HCT116 (cell line): ENCODE measurements around the gene NRAP. TPM values are rescaled to one million over a fixed set of nuclear protein-coding genes. Genes with fewer than 3 reads are reported as not detected.

Source experiments
- ATAC-seq: fragments of 200-7000 bp; cut with Tn5 transposase; 2 replicates; pipeline ENCODE4 v1.9.1; 2020; ENCODE audit warnings: mild to moderate bottlenecking, moderate library complexity
- BruUV-seq: library from RNA; stranded (reverse); fragments of 400-500 nt; replicated peaks from 2 replicates; lab custom pipeline; 2021; lab: Mats Ljungman, UMichigan
- CTCF ChIA-PET: fragments of 300-600 bp; sonication (Branson Sonifier 250); formaldehyde crosslinking; loops from one replicate; lab custom pipeline; 2021; ENCODE audit warnings: antibody characterized with exemption; lab: Charles Lee
- POLR2A ChIA-PET: fragments of 300-600, 350-600 bp; sonication (Branson Sonifier 250); formaldehyde crosslinking; loops from one replicate; lab custom pipeline; 2021; ENCODE audit warnings: antibody characterized with exemption; lab: Charles Lee
- RAD21 ChIA-PET, 2 experiments: fragments of 300-600 bp; sonication (Branson Sonifier 250); formaldehyde crosslinking; loops; one replicate each; lab custom pipeline; 2023; ENCODE audit warnings: low total read pairs in 2 of 2; ENCODE audit not compliant: uncharacterized antibody in 2 of 2, unreplicated experiment in 2 of 2, low non-redundant PET in 1 of 2; lab: Charles Lee
- DNase-seq: peaks from one replicate; pipeline ENCODE4 v3.0.0-alpha.2; 2010; ENCODE audit warnings: low read depth, low spot score
- H2AFZ ChIP-seq: fragments of 200-600 bp; shearing (Covaris generic), sonication (generic); 2 replicates; pipeline ENCODE4 v1.6.1; 2017; ENCODE audit warnings: low read depth, mixed run types, mixed read lengths, antibody characterized with exemption, low read length; ENCODE audit not compliant: poor library complexity, severe bottlenecking
- H3K27ac ChIP-seq: 2 replicates; pipeline ENCODE4 v1.5.1; 2012; ENCODE audit warnings: low read depth, low read length
- H3K27me3 ChIP-seq: fragments of 200-600 bp; sonication (generic); 2 replicates; pipeline ENCODE4 v1.6.1; 2016; ENCODE audit warnings: mixed run types, low read length, mixed read lengths; ENCODE audit not compliant: insufficient read depth
- H3K36me3 ChIP-seq, 2 experiments: fragments of 200-500 bp in 1 of 2; fragments of 200-600 bp in 1 of 2; sonication (Bioruptor generic) in 1 of 2; sonication (generic) in 1 of 2; 2 replicates each; pipeline versions ENCODE4 v1.5.1 to v1.6.1; 2014 to 2016; ENCODE audit warnings: low read length in 2 of 2, inconsistent platforms in 1 of 2, mixed read lengths in 1 of 2, mixed run types in 1 of 2; ENCODE audit not compliant: insufficient read depth in 2 of 2, control insufficient read depth in 1 of 2
- H3K4me1 ChIP-seq, 2 experiments: fragments of 200-600 bp in 1 of 2; sonication (generic) in 1 of 2; 2 replicates each; pipeline versions ENCODE4 v1.5.1 to v1.6.1; 2012 to 2017; ENCODE audit warnings: low read length in 2 of 2, inconsistent platforms in 1 of 2, mild to moderate bottlenecking in 1 of 2, mixed read lengths in 1 of 2, mixed run types in 1 of 2, moderate library complexity in 1 of 2; ENCODE audit not compliant: insufficient read depth in 2 of 2, control insufficient read depth in 1 of 2
- H3K4me2 ChIP-seq: fragments of 200-600 bp; sonication (generic); 2 replicates; pipeline ENCODE4 v1.6.1; 2017; ENCODE audit warnings: mixed run types, low read length, mixed read lengths
- H3K4me3 ChIP-seq, 2 experiments: fragments of 200-600 bp in 1 of 2; sonication (generic) in 1 of 2; replicated peaks in 1 of 2; 2 replicates each; pipeline ENCODE4 v1.5.1; 2011 to 2016; ENCODE audit warnings: low read length in 2 of 2, control low read depth in 1 of 2, low read depth in 1 of 2, mild to moderate bottlenecking in 1 of 2, mixed read lengths in 1 of 2, mixed run types in 1 of 2
- H3K79me2 ChIP-seq: fragments of 200-600 bp; sonication (generic); 2 replicates; pipeline ENCODE4 v1.6.1; 2017; ENCODE audit warnings: mild to moderate bottlenecking, mixed run types, low read length, moderate library complexity, mixed read lengths; ENCODE audit not compliant: insufficient read depth
- H3K9ac ChIP-seq: fragments of 200-600 bp; sonication (generic); 2 replicates; pipeline ENCODE4 v1.6.1; 2016; ENCODE audit warnings: low read length, mixed read lengths
- H3K9me2 ChIP-seq: fragments of 200-600 bp; sonication (generic), shearing (Covaris generic); 2 replicates; pipeline ENCODE4 v1.6.1; 2017; ENCODE audit warnings: mixed run types, mild to moderate bottlenecking, moderate library complexity; ENCODE audit not compliant: insufficient read depth
- H3K9me3 ChIP-seq, 2 experiments: fragments of 200-500 bp in 1 of 2; fragments of 200-600 bp in 1 of 2; sonication (Bioruptor generic) in 1 of 2; sonication (generic) in 1 of 2; 2 replicates each; pipeline ENCODE4 v1.6.1; 2014 to 2017; ENCODE audit warnings: low read length in 2 of 2, mixed read lengths in 2 of 2, inconsistent platforms in 1 of 2, low read depth in 1 of 2, mild to moderate bottlenecking in 1 of 2, mixed run types in 1 of 2, moderate library complexity in 1 of 2; ENCODE audit not compliant: control insufficient read depth in 1 of 2, insufficient read depth in 1 of 2
- H4K20me1 ChIP-seq: fragments of 200-600 bp; sonication (generic), shearing (Covaris generic); 2 replicates; pipeline ENCODE4 v1.6.1; 2017; ENCODE audit warnings: mixed run types, mild to moderate bottlenecking, moderate library complexity; ENCODE audit not compliant: insufficient read depth
- ATF3 ChIP-seq: IDR thresholded peaks from 2 replicates; pipeline ENCODE4 v1.6.1; 2012
- CBX3 ChIP-seq: IDR thresholded peaks from 2 replicates; pipeline ENCODE4 v1.6.1; 2012; ENCODE audit warnings: low read depth
- EZH2 ChIP-seq: fragments of 200-600 bp; sonication (generic); IDR thresholded peaks from 2 replicates; pipeline ENCODE4 v1.6.1; 2017; ENCODE audit warnings: antibody characterized with exemption, mixed run types
- EZH2phosphoT487 ChIP-seq: fragments of 200-600 bp; IDR thresholded peaks from 2 replicates; pipeline ENCODE4 v1.6.1; 2018; ENCODE audit warnings: antibody characterized with exemption, borderline replicate concordance
- JUND ChIP-seq: IDR thresholded peaks from 2 replicates; pipeline ENCODE4 v1.6.1; 2012
- MAX ChIP-seq: IDR thresholded peaks from 2 replicates; pipeline ENCODE4 v1.6.1; 2012
- POLR2A ChIP-seq: IDR thresholded peaks from 2 replicates; pipeline ENCODE4 v1.7.0; 2011; ENCODE audit warnings: borderline replicate concordance; ENCODE audit not compliant: insufficient read depth, insufficient read length; ENCODE audit errors: extremely low read depth
- POLR2AphosphoS5 ChIP-seq: IDR thresholded peaks from 2 replicates; pipeline ENCODE4 v1.6.1; 2011; ENCODE audit warnings: mild to moderate bottlenecking, low read depth, low read length, moderate library complexity
- RAD21 ChIP-seq: IDR thresholded peaks from 2 replicates; pipeline ENCODE4 v1.6.1; 2012; ENCODE audit warnings: low read depth, mild to moderate bottlenecking
- REST ChIP-seq: IDR thresholded peaks from 2 replicates; pipeline ENCODE4 v1.6.1; 2012; ENCODE audit warnings: low read depth
- SIN3A ChIP-seq: IDR thresholded peaks from 2 replicates; pipeline ENCODE4 v1.6.1; 2012; ENCODE audit warnings: low read depth
- SRF ChIP-seq: IDR thresholded peaks from 2 replicates; pipeline ENCODE4 v1.6.1; 2012; ENCODE audit warnings: low read depth
- TCF7L2 ChIP-seq: IDR thresholded peaks from 2 replicates; pipeline ENCODE4 v1.7.0; 2011; ENCODE audit warnings: borderline replicate concordance, inconsistent platforms; ENCODE audit not compliant: insufficient read depth, insufficient read length; ENCODE audit errors: extremely low read depth
- YY1 ChIP-seq: IDR thresholded peaks from 2 replicates; pipeline ENCODE4 v1.6.1; 2011; ENCODE audit warnings: low read length, low read depth, moderate library complexity, mild to moderate bottlenecking; ENCODE audit not compliant: insufficient replicate concordance; ENCODE audit errors: extremely low read depth
- ZNF274 ChIP-seq: fragments of 200-500 bp; sonication (Bioruptor generic); IDR thresholded peaks from 2 replicates; pipeline ENCODE4 v1.6.1; 2014; ENCODE audit warnings: mild to moderate bottlenecking, low read depth, low read length, inconsistent platforms
- intact Hi-C: fragments of 100-400 bp; cut with micrococcal nuclease; formaldehyde crosslinking; loops from 2 replicates; pipeline ENCODE4 v1.10.0; 2022
- total RNA-seq: library from RNA; stranded (reverse); gene quantifications from one replicate; pipeline ENCODE4 v1.2.1, GENCODE V29; 2021; ENCODE audit not compliant: unreplicated experiment

The NRAP gene
- total RNA-seq, 1 experiment from 2014 or later = not detected

GRCh38 chr10:113561214-113561613, 102.6 kb downstream of the NRAP start:
- H2AFZ ChIP-seq = no peak overlapping the region
- no peak overlapping the region for H3K9ac ChIP-seq
- no peaks in the 10 kb centered on the region for H3K9me2 ChIP-seq
- H3K36me3 ChIP-seq = no peaks in the 10 kb centered on the region
- H4K20me1 ChIP-seq = no peaks in the 10 kb centered on the region
- DNase-seq = no peak
- H3K4me1 ChIP-seq = peaks cover 5 to 6% of the 10 kb centered on the region in 2 experiments; a peak in 3 of 4 replicates
- no peak overlapping the region for H3K27ac ChIP-seq
- no peaks in the 10 kb centered on the region for H3K9me3 ChIP-seq
- H3K79me2 ChIP-seq = no peaks in the 10 kb centered on the region
- H3K4me3 ChIP-seq = no peak overlapping the region
- 0 out of 2 replicates have a peak, but pooled peaks cover 4% of the 10 kb centered on the region for H3K27me3 ChIP-seq
- H3K4me2 ChIP-seq = no peak overlapping the region
- TF ChIP-seq POLR2AphosphoS5 = no peak
- TF ChIP-seq ZNF274 = no peak
- no peak for TF ChIP-seq YY1
- TF ChIP-seq TCF7L2 = no peak
- no peak for TF ChIP-seq SIN3A
- TF ChIP-seq, all 23 proteins: peak for 0
- no peak for ATAC-seq
- ChIA-PET RAD21 (no interaction called here), POLR2A (no interaction called here), CTCF (no interaction called here)
- intact Hi-C loops = loop anchor here (5.0 kb wide), 3 partner anchors 109 to 1084 kb away; no protein-coding TSS in a partner anchor
- no TSS peak for BruUV-seq

GRCh38 chr10:113560071-113560470, 103.8 kb downstream of the NRAP start:
- RAD21 ChIA-PET = no interaction called here
- TF ChIP-seq RAD21 = no peak
- TF ChIP-seq ZNF274 = no peak
- TF ChIP-seq CBX3 = no peak
- no peak for TF ChIP-seq MAX
- no peak for TF ChIP-seq ATF3
- no peak for TF ChIP-seq POLR2A
- TF ChIP-seq EZH2 = no peak
- no peak for TF ChIP-seq REST
- TF ChIP-seq SRF = no peak
- TF ChIP-seq JUND = no peak
- no peak for TF ChIP-seq EZH2phosphoT487
- no peak for TF ChIP-seq SIN3A

More at GRCh38 chr10:113560071-113560470, 103.8 kb downstream of the NRAP start:
- intact Hi-C loops = loop anchor here (5.0 kb wide), 3 partner anchors 108 to 1083 kb away; no protein-coding TSS in a partner anchor
- Histone ChIP-seq H3K4me3 (no peak overlapping the region), H3K36me3 (no peaks in the 10 kb centered on the region), H3K4me2 (no peak overlapping the region), H3K9me2 (no peaks in the 10 kb centered on the region), H3K9me3 (no peaks in the 10 kb centered on the region), H4K20me1 (no peaks in the 10 kb centered on the region), H3K27ac (no peak overlapping the region), H2AFZ (no peak overlapping the region), H3K79me2 (no peaks in the 10 kb centered on the region), H3K9ac (no peak overlapping the region), H3K27me3 (0 out of 2 replicates have a peak, but pooled peaks cover 8% of the 10 kb centered on the region), H3K4me1 (peaks cover 0 to 6% of the 10 kb centered on the region in 2 experiments; a peak in 2 of 4 replicates)
- no peak for DNase-seq
- CTCF ChIA-PET = no interaction called here
- POLR2A ChIA-PET = no interaction called here
- ATAC-seq = no peak
- no TSS peak for BruUV-seq
